IPS-NIHi7 (cell line): ENCODE data around the gene UBA6.
A peak's percentile ranks its signal among the peaks of the same experiment; 100 is the strongest.
"Not testable (repeated sequence)": the region's sequence is repeated elsewhere in the genome, so short reads cannot be mapped to it uniquely, and the experiment has no call there.

Experiments
- DNase-seq: peaks from one replicate; pipeline ENCODE4 v3.0.0; 2012; ENCODE audit warnings: mixed read lengths; ENCODE audit errors: extremely low spot score

Gene UBA6

GRCh38 chr4:67713529-67714247 lies 12.7 kb upstream of the UBA6 start:
- DNase-seq: no peak

GRCh38 chr4:67712650-67713528 lies 11.9 kb upstream of the UBA6 start:
- no peak for DNase-seq

GRCh38 chr4:67712000-67712625 lies 11.2 kb upstream of the UBA6 start:
- no peak for DNase-seq

GRCh38 chr4:67706682-67707081 lies 5.7 kb upstream of the UBA6 start:
- DNase-seq: not testable (repeated sequence)

GRCh38 chr4:67704843-67705242 lies 3.9 kb upstream of the UBA6 start:
- DNase-seq: no peak

- no peak for DNase-seq
Observed at GRCh38 chr4:67702166-67702565, 1.2 kb upstream of the UBA6 start.

- no peak for DNase-seq
Observed at GRCh38 chr4:67701517-67701850, 529 bp upstream of the UBA6 start.

- DNase-seq: no peak
Observed at GRCh38 chr4:67700116-67700737, 728 bp downstream of the UBA6 start.

GRCh38 chr4:67699603-67700002 lies 1.4 kb downstream of the UBA6 start:
- DNase-seq: no peak

GRCh38 chr4:67697860-67698687 lies 2.9 kb downstream of the UBA6 start:
- no peak for DNase-seq

- no peak for DNase-seq
Observed at GRCh38 chr4:67696061-67696460, 4.9 kb downstream of the UBA6 start.

GRCh38 chr4:67694662-67695061 lies 6.3 kb downstream of the UBA6 start:
- DNase-seq: no peak

GRCh38 chr4:67691328-67691727 lies 9.6 kb downstream of the UBA6 start:
- DNase-seq: no peak

- DNase-seq: no peak
Observed at GRCh38 chr4:67687636-67688035, 13.3 kb downstream of the UBA6 start.

- DNase-seq: no peak
Observed at GRCh38 chr4:67685532-67685859, 15.5 kb downstream of the UBA6 start.

GRCh38 chr4:67684839-67685531 lies 16.0 kb downstream of the UBA6 start:
- no peak for DNase-seq

GRCh38 chr4:67682266-67682665 lies 18.7 kb downstream of the UBA6 start:
- DNase-seq: no peak

GRCh38 chr4:67680581-67681222 lies 20.3 kb downstream of the UBA6 start:
- no peak for DNase-seq

- DNase-seq: no peak
Observed at GRCh38 chr4:67678612-67679011, 22.3 kb downstream of the UBA6 start.

- peak; percentile 8 for DNase-seq
Observed at GRCh38 chr4:67674098-67674497, 26.9 kb downstream of the UBA6 start.
